ENCODE data around the gene TRMT11. TPM values are rescaled to one million over a fixed set of nuclear protein-coding genes. Genes with fewer than 3 reads are reported as not detected.

The TRMT11 gene
- total and polyA plus RNA-seq, 2 of the 13 experiments (the other 11 are each of a cell fraction or from before 2014, with no cell fraction given): 42.2 to 81.9 TPM

DNA sequence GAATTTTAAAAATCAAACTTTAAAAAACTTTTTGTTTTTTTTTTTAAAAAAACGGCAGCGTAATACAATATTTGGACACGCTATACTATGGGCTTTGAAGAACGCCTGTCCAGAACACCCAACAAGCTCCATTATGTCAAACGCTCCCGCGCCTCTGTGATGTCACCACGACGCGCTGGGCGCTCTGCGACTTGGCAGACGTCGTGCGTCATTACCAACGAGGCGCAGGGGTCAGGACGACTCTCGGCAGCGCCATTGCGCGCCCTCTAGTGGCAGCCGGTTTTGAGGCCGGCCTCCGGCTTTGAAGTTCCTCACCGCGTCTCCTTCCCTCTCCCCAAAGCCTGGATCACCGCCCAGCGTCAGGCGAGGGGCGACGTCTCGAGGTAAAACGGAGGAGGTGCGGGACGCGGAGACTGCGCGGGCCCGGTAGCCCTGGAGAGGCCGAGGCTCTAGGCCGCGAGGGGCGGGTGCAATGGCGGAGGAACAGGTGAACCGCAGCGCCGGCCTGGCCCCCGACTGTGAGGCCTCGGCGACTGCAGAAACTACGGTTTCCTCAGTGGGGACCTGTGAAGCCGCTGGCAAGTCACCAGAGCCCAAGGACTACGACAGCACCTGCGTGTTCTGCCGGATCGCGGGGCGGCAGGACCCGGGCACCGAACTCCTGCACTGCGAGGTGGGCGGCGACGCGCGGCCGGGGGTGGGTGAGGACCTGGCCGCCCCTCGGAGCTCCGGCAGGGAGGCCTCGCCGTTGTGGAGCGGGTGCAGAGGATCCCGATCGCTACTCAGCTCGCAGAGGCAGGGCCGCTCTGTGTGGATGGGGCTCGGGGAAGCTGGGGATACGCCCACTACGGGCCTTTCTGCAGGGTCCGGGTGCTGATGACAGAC, 29.6 kb upstream of the TRMT11 start, which contains the start of gene HINT3 (continued):
- TF ChIP-seq, protein P1, sequence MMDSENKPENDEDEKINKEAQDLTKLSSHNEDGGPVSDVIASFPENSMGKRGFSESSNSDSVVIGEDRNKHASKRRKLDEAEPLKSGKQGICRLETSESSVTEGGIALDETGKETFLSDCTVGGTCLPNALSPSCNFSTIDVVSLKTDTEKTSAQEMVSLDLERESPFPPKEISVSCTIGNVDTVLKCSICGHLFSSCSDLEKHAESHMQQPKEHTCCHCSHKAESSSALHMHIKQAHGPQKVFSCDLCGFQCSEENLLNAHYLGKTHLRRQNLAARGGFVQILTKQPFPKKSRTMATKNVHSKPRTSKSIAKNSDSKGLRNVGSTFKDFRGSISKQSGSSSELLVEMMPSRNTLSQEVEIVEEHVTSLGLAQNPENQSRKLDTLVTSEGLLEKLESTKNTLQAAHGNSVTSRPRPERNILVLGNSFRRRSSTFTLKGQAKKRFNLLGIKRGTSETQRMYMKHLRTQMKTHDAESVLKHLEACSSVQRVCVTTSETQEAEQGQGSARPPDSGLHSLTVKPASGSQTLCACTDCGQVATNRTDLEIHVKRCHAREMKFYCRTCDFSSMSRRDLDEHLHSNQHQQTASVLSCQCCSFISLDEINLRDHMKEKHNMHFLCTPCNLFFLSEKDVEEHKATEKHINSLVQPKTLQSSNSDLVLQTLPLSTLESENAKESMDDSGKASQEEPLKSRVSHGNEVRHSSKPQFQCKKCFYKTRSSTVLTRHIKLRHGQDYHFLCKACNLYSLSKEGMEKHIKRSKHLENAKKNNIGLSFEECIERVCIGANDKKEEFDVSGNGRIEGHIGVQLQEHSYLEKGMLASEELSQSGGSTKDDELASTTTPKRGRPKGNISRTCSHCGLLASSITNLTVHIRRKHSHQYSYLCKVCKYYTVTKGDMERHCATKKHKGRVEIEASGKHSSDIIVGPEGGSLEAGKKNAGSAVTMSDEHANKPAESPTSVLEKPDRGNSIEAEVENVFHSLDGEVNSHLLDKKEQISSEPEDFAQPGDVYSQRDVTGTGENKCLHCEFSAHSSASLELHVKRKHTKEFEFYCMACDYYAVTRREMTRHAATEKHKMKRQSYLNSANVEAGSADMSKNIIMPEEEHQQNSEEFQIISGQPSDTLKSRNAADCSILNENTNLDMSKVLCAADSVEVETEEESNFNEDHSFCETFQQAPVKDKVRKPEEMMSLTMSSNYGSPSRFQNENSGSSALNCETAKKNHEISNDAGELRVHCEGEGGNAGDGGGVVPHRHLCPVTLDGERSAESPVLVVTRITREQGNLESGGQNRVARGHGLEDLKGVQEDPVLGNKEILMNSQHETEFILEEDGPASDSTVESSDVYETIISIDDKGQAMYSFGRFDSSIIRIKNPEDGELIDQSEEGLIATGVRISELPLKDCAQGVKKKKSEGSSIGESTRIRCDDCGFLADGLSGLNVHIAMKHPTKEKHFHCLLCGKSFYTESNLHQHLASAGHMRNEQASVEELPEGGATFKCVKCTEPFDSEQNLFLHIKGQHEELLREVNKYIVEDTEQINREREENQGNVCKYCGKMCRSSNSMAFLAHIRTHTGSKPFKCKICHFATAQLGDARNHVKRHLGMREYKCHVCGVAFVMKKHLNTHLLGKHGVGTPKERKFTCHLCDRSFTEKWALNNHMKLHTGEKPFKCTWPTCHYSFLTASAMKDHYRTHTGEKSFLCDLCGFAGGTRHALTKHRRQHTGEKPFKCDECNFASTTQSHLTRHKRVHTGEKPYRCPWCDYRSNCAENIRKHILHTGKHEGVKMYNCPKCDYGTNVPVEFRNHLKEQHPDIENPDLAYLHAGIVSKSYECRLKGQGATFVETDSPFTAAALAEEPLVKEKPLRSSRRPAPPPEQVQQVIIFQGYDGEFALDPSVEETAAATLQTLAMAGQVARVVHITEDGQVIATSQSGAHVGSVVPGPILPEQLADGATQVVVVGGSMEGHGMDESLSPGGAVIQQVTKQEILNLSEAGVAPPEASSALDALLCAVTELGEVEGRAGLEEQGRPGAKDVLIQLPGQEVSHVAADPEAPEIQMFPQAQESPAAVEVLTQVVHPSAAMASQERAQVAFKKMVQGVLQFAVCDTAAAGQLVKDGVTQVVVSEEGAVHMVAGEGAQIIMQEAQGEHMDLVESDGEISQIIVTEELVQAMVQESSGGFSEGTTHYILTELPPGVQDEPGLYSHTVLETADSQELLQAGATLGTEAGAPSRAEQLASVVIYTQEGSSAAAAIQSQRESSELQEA (CRISPR knock-in tag; IDR thresholded peaks at IDR 0.05; ENCODE audit: not compliant biosample characterization): peak; percentile 99
- TF ChIP-seq ZNF644 (CRISPR knock-in tag; IDR thresholded peaks at IDR 0.05; ENCODE audit: low read depth) (peak; percentile 81), SRSF4 (IDR thresholded peaks at IDR 0.05; ENCODE audit: low read depth, low read length, poor library complexity, severe bottlenecking) (no peak), HDAC1 (CRISPR knock-in tag; IDR thresholded peaks at IDR 0.05) (peak; percentile 97), ATRX (CRISPR knock-in tag; IDR thresholded peaks at IDR 0.05; ENCODE audit: borderline replicate concordance) (no peak; the same call in 1 of the 2 replicates), PHF20 (CRISPR knock-in tag; IDR thresholded peaks at IDR 0.05) (peak; percentile 95), GTF3A (CRISPR knock-in tag; conservative IDR thresholded peaks at IDR 0.05) (peak; percentile 44; the same call in 1 of the 2 replicates), KDM5B (CRISPR knock-in tag; IDR thresholded peaks at IDR 0.05; ENCODE audit: borderline replicate concordance) (peak; percentile 99), KAT7 (CRISPR knock-in tag; IDR thresholded peaks at IDR 0.05; ENCODE audit: borderline replicate concordance) (peak; percentile 99), RBFOX2 (IDR thresholded peaks at IDR 0.05; ENCODE audit: low read depth, low read length) (peak; percentile 95), FOXP1 (IDR thresholded peaks at IDR 0.05) (no peak), FOXP1 (CRISPR knock-in tag; IDR thresholded peaks at IDR 0.05) (peak; percentile 61), KLF11 (CRISPR knock-in tag; IDR thresholded peaks at IDR 0.05) (peak; percentile 58; the same call in 1 of the 2 replicates), ZNF232 (CRISPR knock-in tag; IDR thresholded peaks at IDR 0.05; ENCODE audit: borderline replicate concordance) (peak; percentile 79), MXI1 (IDR thresholded peaks at IDR 0.05; ENCODE audit: borderline replicate concordance, low read depth, low read length) (peak; percentile 88; the same call in 2 of the 3 replicates), POLR2A (IDR thresholded peaks at IDR 0.05; ENCODE audit: insufficient read depth in 1 of 2, low read depth in 2 of 2, low read length in 2 of 2) (peak; percentile 52 to 63; a peak in 3 of 4 replicates), ZKSCAN8 (CRISPR knock-in tag; IDR thresholded peaks at IDR 0.05; ENCODE audit: borderline replicate concordance) (0 out of 2 replicates have a peak, but pooled peaks have one; percentile 31)
- TF ChIP-seq, protein P2, sequence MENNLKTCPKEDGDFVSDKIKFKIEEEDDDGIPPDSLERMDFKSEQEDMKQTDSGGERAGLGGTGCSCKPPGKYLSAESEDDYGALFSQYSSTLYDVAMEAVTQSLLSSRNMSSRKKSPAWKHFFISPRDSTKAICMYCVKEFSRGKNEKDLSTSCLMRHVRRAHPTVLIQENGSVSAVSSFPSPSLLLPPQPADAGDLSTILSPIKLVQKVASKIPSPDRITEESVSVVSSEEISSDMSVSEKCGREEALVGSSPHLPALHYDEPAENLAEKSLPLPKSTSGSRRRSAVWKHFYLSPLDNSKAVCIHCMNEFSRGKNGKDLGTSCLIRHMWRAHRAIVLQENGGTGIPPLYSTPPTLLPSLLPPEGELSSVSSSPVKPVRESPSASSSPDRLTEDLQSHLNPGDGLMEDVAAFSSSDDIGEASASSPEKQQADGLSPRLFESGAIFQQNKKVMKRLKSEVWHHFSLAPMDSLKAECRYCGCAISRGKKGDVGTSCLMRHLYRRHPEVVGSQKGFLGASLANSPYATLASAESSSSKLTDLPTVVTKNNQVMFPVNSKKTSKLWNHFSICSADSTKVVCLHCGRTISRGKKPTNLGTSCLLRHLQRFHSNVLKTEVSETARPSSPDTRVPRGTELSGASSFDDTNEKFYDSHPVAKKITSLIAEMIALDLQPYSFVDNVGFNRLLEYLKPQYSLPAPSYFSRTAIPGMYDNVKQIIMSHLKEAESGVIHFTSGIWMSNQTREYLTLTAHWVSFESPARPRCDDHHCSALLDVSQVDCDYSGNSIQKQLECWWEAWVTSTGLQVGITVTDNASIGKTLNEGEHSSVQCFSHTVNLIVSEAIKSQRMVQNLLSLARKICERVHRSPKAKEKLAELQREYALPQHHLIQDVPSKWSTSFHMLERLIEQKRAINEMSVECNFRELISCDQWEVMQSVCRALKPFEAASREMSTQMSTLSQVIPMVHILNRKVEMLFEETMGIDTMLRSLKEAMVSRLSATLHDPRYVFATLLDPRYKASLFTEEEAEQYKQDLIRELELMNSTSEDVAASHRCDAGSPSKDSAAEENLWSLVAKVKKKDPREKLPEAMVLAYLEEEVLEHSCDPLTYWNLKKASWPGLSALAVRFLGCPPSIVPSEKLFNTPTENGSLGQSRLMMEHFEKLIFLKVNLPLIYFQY (CRISPR knock-in tag; IDR thresholded peaks at IDR 0.05; ENCODE audit: borderline replicate concordance): no peak; the same call in none of the 2 replicates

All from HepG2 (cell line).